8988T (cell line): ENCODE measurements around the gene GOLGA1.
"Not testable (repeated sequence)": the region's sequence is repeated elsewhere in the genome, so short reads cannot be mapped to it uniquely, and the experiment has no call there.

Source experiments
- DNase-seq: peaks from one replicate; pipeline ENCODE4 v3.0.0; 2011

GOLGA1 gene

DNA sequence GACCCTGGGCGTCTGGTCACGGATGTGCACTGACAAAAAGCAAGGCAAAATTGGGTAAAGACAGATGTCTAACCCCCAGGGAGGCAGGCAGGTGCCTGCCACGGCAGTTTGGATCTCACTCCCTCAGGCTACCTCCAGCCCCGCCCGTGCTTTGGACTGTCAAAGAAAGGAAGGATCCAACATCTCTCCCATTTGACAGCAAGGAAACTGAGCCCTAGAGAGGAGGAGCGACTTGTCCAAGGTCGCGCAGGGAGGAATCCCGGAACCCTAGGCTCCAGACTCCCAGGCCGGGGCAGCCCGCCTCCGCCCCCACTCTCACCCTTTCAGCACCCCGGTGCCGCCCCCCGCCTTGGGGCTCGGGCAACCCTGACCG lies 376 bp downstream of the GOLGA1 start:
- DNase-seq: no peak

DNA sequence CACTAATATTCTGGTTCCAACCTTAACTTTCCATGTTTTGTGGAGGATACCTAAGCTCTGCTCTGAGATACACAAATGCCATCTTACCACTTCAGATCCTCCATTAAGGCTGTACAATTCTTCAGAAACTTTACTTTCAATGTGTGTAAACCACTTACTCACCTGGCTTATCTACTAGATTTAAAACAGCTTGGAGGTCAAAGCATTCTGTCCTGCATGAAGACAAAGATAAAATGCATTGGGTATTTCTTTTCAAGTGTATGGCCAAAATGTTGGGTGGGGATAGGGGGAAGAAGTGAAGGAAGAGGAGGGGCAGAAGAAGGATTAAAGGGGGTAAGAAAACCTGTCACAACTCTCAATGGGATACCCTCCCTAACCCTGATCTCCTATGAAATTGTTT lies 939 bp downstream of the GOLGA1 start:
- DNase-seq: no peak

DNA sequence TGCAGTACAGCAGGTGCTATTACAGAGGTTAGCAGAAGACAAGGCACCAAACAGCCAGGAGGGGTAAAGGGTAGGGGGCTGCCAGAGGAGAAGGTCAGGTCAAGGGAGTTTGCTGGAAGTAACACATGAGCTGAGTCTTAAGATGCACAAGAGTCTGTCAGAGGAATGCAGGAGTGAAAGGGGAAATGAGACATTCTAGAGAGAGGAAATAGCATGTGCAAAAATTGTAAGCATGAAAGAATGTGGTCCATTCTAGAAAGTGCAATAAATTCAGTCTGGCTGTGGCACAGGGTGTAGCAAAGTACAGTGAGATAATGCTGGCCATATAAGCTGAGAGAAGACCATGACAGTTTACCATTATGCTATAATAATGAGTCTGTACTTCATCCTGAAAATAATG lies 6.6 kb downstream of the GOLGA1 start:
- peak; percentile 18 for DNase-seq

DNA sequence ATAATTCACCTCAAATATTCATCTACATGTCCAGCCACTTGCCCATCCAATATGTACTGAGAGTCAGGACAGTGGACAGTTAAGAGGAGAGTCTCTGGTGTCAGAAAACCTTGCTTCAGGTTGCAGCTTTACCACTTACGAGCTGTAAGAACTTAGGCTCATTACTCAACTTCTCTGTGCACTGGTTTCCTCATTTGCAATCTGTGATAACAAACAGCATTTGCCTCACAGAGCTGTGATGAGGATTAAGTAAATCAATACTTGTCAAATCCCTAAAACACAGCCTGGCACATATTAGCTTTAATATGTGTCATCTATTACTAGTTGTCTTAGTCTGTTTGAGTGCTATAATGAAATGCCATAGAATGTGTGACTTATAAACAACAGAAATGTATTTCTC lies 8.6 kb downstream of the GOLGA1 start:
- DNase-seq: no peak

DNA sequence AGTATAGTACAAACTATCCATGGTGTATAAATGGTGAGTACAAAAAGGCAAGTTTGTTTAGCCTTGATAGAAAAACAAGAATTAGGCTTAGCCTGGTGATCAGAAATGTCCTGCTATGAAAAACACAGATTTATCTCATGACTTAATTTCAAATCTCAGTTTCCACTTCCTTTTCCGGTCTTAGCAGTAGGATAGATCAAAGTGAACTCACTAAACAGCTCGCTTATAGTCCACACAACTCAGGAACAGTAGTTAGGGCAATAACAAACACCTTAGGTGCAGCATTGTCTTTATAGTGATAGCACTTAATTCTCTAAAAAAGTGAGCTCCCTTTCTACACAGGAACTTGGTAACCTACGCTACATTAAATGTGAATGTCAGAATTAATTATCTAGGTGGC lies 11.4 kb downstream of the GOLGA1 start:
- DNase-seq: no peak

DNA sequence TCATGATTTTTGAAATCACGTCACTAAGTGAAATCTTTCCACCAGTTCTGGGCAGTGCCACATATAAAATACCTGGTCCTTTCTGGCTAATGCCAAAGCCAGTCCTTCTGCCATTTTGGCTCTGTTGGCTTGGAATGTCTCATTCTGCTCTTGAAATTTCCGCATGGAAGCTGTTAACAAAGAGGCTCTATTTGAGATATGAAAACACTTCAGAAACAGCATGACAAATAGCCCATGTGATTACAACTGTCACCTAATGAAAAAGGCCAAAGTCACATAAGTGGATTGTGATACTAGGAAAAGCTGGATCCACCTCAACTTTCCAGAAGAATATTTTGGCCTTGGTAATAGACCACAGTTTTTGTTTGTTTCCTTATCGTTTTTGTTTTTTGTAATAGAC lies 12.8 kb downstream of the GOLGA1 start:
- DNase-seq: no peak

DNA sequence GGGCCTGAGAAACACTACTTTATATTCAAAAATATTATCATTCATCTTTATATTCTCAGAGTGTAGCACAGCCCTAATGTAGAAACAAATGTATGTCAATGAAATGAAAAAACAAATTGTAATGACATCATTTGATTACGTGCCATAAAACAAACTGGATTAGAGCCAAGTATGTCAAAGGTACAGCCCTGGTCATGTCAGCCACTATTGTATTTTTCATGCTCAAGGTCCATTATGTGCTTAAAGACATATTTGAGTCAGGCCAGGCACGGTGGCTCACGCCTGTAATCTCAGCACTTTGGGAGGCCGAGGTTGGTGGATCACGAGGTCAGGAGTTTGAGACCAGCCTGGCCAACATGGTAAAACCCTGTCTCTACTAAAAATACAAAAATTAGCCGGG lies 20.5 kb downstream of the GOLGA1 start:
- not testable (repeated sequence) for DNase-seq

DNA sequence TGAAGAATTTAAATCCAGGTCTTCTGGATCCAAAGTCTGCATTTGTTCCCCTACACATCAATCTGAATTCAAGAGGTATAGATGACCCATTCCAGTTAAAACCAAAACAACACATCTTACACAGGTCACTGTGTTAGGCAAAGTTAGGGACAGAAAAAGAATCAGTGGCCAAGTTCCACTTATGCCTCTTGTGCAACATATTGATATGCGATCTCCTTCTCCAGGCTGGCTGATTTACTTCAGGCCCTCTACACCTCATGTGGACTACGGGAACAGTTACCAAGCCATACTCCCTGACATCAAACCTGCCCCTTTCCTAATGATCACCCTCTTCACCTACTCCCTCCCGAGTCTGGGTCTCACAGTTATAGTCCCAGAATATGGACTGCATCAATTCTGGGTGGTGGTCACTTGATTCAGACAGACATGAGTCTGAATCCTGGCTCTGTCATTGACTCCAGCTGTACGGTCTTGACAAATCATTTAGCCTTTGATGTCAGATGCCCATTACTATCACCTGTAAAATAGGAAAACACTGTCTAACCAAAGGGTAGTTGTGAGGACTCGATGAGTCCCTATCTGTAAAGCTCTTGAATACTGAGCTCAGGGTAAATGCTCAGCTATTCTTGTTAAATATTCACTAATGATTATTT lies 26.0 kb downstream of the GOLGA1 start:
- no peak for DNase-seq

DNA sequence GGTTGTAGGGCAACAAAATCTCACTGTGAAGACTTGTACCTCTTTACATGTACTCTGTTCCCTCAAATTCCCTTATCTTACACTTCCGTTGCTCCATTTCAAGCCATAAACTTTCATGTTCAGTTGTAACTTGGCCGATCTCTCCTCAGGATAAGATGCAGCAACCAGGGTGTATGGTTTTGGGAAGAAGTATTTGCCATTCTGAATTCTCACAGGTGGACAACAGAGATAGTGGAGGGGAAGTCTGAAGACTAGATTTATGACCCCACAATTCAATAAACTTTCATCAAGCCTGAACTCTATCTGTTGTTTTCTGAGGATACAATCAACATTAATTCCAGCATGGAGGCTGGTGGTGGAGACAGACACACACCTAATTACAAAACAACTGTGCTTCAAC lies 27.5 kb downstream of the GOLGA1 start:
- DNase-seq: no peak

DNA sequence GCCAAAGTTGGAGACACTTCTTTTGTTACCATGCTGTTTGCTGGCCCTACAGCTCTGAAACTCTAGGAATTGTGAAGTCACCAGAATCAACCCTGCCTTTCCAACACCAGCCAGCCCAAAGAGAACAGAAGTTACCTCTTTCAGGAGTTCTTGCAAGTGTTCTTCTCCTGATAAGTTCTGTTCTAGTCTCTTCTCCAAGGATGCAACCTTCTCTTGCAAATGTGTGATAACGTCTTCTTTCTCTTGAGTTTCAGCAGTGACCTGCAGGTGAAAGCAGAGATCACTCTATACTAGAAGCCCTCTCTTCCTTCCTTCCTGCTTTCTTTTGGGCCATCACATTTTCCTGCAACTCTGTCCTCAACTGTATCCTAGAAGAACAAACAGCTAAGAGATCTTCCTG lies 29.1 kb downstream of the GOLGA1 start:
- DNase-seq: no peak

DNA sequence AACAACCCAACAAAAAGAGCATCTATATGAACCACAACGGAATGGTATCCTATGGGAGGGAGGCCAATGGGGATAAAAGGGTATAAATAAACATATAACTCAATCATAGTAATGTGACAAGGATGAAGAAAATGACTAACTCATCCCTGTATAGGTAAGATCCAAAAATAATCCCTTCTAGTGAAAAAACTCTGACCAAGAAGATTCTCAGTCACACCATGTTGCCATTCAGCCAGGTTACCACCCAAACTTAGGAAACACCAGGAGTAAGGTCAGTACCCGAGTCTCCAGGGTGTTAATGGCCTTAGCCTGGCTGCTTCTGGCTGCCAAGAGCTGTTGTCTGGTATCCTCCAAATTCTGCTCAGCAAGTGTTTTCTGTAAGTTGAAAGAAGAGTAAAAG lies 32.8 kb downstream of the GOLGA1 start:
- no peak for DNase-seq

DNA sequence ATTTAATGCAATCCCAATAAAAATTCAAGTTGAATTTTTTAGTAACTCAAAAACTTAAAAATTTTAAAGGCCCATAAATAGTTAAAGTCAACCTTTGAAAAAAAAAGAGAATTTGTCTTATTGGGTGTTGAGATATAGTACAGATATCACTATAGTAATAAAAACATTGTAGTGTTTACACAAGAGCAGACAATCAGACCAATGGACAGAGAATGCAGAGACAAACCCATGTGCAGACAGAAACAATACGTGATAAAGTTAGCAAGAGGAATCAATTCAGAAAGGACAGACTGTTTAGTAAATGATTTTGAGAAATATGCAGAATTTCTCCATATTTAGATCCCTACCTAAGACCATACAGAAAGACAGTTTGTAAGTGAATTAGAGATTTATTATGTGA lies 33.9 kb downstream of the GOLGA1 start:
- no peak for DNase-seq

DNA sequence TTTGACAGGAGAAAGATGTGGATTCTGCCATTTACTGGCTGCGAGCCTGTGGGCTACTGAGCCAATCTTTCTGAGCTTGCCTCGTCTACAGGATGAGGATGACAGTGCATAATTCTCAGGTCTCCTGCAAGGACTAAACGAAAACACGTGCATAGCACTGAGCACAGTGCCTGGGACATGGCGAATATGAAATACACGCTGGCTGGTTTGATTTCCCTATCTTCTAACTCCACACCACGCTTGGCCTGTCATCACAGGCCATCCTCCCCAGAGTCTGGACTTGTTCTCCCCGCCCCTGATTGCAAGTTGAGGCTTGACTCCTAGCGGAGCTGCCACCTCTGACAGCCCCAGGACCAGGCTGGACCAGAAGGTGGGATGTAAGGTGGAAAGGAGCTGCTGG lies 41.0 kb downstream of the GOLGA1 start:
- DNase-seq: no peak

DNA sequence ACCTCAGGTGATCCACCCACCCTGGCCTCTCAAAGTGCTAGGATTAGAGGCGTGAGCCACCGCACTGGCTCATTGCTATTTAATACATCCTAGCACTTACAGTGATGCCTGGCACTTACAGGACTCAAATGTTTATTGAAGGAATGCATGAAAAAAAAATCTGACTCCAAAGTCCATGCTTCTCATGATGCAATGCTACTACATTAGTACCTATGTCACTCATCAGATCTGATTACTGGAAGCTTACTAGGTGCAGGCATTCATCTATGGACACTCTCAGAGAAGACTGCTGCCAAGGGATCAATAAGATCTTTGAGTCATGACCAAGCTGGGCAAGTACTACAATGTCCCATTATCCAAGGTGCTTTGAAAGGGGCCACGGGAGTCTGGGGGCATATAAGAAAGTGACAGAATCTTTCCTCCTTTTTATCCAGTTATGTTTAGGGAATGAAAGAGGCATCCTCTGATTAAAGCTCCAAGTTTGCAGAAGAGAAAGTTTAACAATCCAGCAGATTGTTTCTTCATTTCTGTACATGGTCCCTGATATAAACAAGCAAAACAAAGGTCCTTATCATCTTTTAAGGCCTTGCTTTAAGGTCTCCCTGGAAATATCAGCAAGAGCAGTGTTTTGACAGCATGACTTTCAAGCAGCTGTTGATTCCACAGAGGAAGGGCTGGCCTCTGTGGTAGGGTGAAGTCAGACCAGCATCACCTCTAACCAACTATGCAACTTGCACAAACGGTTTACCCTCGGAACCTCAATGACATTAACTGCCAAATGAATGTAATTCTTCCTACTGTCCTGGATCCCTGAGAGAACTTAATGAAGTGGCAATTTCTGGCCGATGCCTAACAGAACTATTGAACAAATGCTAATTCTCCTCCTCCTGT lies 43.1 kb downstream of the GOLGA1 start:
- no peak for DNase-seq

DNA sequence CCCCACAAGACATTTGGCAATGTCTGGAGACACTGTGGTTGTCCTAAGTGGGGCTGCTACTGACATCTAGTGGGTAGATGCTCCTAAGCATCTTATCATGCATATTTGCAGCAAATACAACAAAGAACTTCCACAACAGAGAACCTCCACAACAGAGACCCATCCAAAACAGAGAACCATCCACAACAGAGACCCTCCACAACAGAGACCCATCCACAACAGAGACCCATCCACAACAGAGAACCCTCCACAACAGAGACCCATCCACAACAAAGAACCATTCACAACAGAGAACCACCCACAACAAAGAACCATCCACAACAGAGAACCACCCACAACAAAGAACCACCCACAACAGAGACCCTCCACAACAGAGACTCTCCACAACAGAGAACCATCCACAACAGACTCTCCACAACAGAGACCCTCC lies 46.1 kb downstream of the GOLGA1 start:
- no peak for DNase-seq

DNA sequence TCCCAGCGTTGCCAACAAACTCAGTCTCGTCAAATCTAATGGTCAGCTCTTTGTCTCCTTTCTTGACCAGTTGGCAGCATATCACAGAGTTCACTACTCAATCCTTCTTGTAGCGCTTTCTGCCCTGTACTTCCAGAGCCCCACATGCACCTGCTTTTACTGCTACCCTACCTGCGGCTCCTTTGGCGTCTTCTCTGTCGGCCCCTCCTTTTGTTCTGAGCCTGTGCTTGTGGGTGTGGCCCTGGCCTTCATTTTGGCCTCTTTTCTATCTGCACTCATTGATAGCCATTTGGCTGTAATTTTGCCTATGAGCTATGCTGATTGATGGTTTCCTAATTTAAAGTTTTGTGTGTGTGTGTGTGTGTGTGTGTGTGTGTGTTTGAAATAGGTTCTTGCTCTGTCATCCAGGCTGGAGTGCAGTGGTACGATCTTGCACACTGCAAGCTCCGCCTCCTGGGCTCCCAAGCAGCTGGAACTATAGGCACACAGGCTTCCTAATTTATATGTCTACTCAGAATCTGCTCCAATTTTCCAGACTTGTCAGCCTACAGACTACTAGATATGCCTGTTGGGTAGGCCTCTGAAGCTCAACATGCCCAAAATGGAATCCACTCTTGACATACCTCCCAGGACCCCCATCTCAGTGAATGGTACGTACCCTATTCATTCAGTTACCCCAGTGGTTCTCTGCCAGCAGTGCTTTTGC lies 46.7 kb downstream of the GOLGA1 start:
- no peak for DNase-seq

DNA sequence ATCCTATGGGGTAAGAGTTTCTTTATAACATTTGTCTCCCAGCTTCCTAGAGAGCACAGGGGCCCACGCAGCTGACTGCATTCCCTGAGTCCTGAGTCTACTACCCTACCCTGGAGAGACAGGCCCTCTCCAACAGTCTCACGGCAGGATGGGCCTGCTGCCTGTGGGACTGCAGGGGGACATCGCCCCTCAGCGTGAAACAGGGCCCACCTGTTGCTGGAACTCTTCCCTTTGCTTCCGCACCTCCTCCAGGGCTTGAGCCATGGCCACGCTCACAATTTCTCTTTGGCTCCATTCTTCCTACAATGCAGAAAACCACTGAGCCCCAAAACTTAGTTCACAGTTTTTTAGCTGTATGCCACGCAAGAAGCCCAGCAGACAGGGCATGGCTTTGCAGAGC lies 50.7 kb downstream of the GOLGA1 start:
- DNase-seq: no peak

DNA sequence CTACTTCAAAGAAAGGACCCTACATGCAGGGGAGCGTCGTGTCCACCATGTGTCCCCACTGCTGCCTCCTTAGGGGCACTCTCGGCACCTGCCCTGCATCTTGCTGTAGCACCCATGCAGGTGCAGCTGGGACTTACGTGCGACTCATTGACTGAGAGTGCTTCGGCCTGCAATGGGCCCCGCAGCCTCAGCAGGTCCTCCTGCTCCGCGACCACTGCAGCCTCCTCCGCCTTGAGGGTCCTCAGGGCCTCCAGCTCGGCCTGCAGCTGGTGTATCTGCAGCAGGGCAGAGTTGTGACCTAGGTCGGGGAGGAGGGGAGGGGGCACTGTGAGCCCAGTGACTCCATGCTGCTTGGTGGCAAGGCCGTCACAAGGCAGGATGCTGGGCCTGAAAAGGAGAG lies 51.9 kb downstream of the GOLGA1 start:
- DNase-seq: no peak

DNA sequence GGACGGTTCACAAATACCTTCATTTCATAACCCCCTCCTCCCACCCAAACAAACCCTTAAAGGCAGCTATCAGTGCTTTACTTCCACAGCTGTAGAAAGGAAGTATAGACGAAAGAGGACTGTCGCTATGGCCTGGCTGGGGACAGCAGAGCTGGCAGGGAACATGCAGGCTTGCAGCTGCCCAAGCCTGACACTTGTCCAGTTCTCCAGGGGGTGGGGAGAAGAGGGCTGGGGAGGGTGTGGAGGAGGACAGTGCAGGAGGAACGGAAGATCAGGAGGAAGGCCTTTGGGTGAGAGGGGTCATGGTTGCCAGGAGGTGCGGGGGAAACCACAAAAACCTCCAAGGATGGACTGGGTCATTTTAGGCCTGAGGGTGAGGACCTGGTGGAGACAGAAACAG lies 53.1 kb downstream of the GOLGA1 start:
- no peak for DNase-seq

DNA sequence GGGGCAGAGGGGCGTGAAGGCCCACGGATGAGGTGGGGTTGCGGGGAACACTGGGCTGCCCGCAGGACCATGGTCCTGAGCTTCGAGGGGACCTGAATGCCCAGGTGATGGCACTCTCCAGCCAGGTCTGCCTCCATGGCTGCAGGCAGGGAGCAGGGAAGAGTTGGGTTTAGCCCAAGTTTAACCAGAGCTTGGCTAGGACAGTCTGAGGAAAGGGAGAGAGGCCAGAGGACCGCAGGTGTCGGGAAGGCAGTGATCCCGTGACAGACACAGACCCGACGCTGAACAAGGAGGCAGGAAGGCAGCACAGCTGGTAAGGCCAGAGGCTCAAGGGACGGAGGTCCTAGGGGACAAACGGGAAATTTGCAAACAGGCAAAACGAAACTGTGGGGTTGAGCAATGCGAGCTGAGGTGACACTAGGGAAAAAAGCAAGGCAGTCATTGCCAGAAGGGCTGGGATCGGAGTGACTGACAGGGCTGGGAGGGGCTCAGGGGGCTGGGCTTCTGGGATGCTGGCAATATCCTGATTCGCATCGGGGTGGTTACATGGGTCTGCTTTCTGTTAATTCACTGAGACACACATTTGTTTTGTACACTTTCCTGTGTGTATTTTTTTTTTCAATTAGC lies 53.9 kb downstream of the GOLGA1 start:
- DNase-seq: no peak

DNA sequence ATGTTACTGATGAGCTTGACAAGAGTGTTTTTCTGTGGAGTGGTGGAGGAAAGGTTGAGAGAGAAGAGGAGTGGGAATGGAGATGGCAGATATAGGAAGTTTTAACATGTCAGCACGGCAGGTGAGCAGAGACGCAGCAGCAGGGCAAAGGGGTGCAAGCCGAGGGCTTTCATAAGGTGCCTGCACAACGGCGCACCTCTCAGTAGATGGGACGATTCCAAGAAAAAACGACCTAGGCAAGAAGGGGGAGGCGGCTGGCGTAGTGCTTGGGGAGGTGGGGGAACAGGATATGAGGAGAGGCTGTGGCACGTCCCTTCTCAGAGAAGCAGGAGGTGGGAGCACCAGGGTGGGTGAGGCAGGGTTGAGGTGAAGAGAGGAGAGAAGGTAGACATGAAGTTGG lies 54.4 kb downstream of the GOLGA1 start:
- DNase-seq: no peak

DNA sequence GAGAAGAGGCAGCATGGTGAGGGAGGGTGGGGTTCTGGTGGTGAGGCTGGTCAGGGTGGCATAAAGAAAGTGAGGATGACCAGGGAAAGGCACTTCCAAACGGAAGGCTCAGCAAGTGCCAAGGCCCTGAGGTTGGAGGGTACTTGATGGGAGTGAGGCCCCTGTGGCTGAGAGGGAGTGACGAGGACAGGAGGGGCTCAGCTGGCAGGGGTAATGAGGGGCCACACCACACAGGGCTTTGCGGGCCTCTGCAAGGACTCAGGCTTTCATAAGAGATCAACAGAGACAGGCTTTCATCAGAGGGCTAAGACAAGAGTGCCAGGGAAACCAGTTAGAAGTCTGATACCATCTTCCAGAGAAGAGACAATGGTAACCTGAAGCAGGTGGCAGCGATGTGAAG lies 55.3 kb downstream of the GOLGA1 start:
- no peak for DNase-seq

DNA sequence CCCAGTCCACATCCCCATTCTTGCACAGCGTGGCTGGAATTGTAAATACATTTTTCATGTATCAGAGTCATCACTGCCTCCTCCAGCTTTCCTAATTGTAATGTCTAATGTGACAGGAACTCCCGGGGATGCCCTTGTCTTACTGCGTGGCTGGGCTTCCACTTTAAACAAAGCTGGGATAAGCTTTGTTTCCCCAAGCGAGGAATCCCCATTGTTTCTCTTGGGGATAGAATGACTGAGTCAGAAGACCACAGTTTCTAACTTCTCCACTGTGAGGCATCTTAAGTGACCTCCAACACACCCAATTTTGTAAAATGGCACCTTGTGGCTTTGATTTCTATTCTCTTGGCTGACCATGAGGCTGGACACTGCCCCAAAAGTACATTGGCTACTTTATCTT lies 56.5 kb downstream of the GOLGA1 start:
- no peak for DNase-seq

DNA sequence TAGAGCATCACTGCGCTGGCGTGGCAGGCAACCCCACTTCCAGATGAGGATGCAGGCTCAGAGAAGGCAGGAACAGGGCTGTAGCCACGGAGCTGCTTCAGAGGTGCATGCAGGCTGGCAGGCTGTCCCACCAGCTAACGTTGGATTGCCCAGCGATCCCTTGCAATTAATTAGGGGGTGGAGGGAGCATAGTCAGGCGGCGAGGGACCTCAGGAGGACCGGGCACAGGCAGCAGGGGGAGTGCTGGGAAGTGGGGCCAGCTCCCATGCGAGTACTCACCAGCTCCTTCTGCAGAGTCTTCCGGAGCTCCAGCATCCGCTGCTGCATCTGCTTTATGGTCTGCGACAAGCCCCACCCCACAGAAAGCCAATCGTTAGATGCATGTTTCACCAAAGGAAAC lies 58.7 kb downstream of the GOLGA1 start:
- DNase-seq: no peak
